WTC11 (cell line): ENCODE data around the gene AKT2. TPM values are rescaled to one million over a fixed set of nuclear protein-coding genes. Genes with fewer than 3 reads are reported as not detected.

Source experiments
- ATAC-seq: fragments of 200-7000 bp; cut with Tn5 transposase; 2 replicates; pipeline ENCODE4 v1.10.0; 2021; ENCODE audit warnings: mild to moderate bottlenecking, moderate library complexity
- CTCF ChIA-PET: fragments of 300-600 bp; sonication (Branson Sonifier 250); formaldehyde crosslinking; loops from one replicate; lab custom pipeline; 2021; ENCODE audit warnings: antibody characterized with exemption; lab: Charles Lee
- POLR2A ChIA-PET: fragments of 350-600 bp; sonication (Branson Sonifier 250); formaldehyde crosslinking; loops from one replicate; lab custom pipeline; 2021; ENCODE audit warnings: antibody characterized with exemption; lab: Charles Lee
- DNase-seq: peaks from one replicate; pipeline ENCODE4 v3.0.0; 2021; ENCODE audit warnings: low spot score
- H3K27ac Mint-ChIP-seq: 2 replicates; pipeline ENCODE4 v1.8.0; 2021; ENCODE audit warnings: mixed read lengths
- H3K27me3 Mint-ChIP-seq: 2 replicates; pipeline ENCODE4 v1.8.0; 2021; ENCODE audit warnings: low read depth, mild to moderate bottlenecking, moderate library complexity, mixed read lengths
- H3K36me3 Mint-ChIP-seq: 2 replicates; pipeline ENCODE4 v1.8.0; 2021; ENCODE audit warnings: mixed read lengths
- H3K4me1 Mint-ChIP-seq: 2 replicates; pipeline ENCODE4 v1.8.0; 2022; ENCODE audit warnings: mixed read lengths
- H3K4me3 Mint-ChIP-seq: 2 replicates; pipeline ENCODE4 v1.8.0; 2021; ENCODE audit warnings: mild to moderate bottlenecking, moderate library complexity, mixed read lengths
- H3K9me3 Mint-ChIP-seq: 2 replicates; pipeline ENCODE4 v1.8.0; 2021; ENCODE audit warnings: mixed read lengths
- CBFB ChIP-seq: sonication (generic); formaldehyde crosslinking; IDR thresholded peaks from 2 replicates; pipeline ENCODE4 v1.8.1; 2022; ENCODE audit warnings: mild to moderate bottlenecking, low read depth, missing genetic modification reagents
- E2F1 ChIP-seq: sonication (generic); formaldehyde crosslinking; IDR thresholded peaks from 2 replicates; pipeline ENCODE4 v1.8.0; 2022; ENCODE audit warnings: mild to moderate bottlenecking, missing genetic modification reagents
- E2F4 ChIP-seq: sonication (generic); formaldehyde crosslinking; IDR thresholded peaks from 2 replicates; pipeline ENCODE4 v1.8.1; 2022; ENCODE audit warnings: low read depth, mild to moderate bottlenecking, moderate library complexity, missing genetic modification reagents, borderline replicate concordance
- ELF4 ChIP-seq: sonication (generic); formaldehyde crosslinking; IDR thresholded peaks from 2 replicates; pipeline ENCODE4 v1.8.1; 2022; ENCODE audit warnings: low read depth, mild to moderate bottlenecking, moderate library complexity, missing genetic modification reagents
- ERG ChIP-seq: fragments of 250-450 bp; sonication (Bioruptor Pico); IDR thresholded peaks from 2 replicates; pipeline ENCODE4 v1.8.0; 2021; ENCODE audit warnings: mild to moderate bottlenecking
- ESRRA ChIP-seq: sonication (generic); formaldehyde crosslinking; IDR thresholded peaks from 2 replicates; pipeline ENCODE4 v1.8.1; 2022; ENCODE audit warnings: mild to moderate bottlenecking, missing genetic modification reagents, borderline replicate concordance
- GTF2I ChIP-seq: fragments of 250-450 bp; sonication (Bioruptor Pico); conservative IDR thresholded peaks from 2 replicates; pipeline ENCODE4 v1.4.0; 2021; ENCODE audit warnings: mild to moderate bottlenecking
- PRDM15 ChIP-seq: sonication (generic); formaldehyde crosslinking; IDR thresholded peaks from 2 replicates; pipeline ENCODE4 v1.8.0; 2022; ENCODE audit warnings: missing genetic modification reagents
- SOX15 ChIP-seq: fragments of 250-450 bp; sonication (Bioruptor Pico); IDR thresholded peaks from 2 replicates; pipeline ENCODE4 v1.9.0; 2021; ENCODE audit warnings: mild to moderate bottlenecking
- TEAD4 ChIP-seq: sonication (generic); formaldehyde crosslinking; IDR thresholded peaks from 2 replicates; pipeline ENCODE4 v1.8.0; 2022; ENCODE audit warnings: mild to moderate bottlenecking, missing genetic modification reagents
- ZNF121 ChIP-seq: sonication (generic); formaldehyde crosslinking; IDR thresholded peaks from 2 replicates; pipeline ENCODE4 v1.8.0; 2023; ENCODE audit warnings: missing genetic modification reagents
- ZSCAN18 ChIP-seq: fragments of 250-450 bp; sonication (Bioruptor Pico); IDR thresholded peaks from 2 replicates; pipeline ENCODE4 v2.1.2; 2022; ENCODE audit warnings: mild to moderate bottlenecking, moderate library complexity
- total RNA-seq: library from RNA; stranded (reverse); gene quantifications from 3 replicates; pipeline ENCODE4 v1.2.3, GENCODE V29; 2021

The AKT2 gene
- total RNA-seq, 1 experiment from 2014 or later: 156 TPM

- no peak for TF ChIP-seq ERG (CRISPR knock-in tag)
- no peak for TF ChIP-seq E2F1
- no peak for TF ChIP-seq E2F4 (CRISPR knock-in tag)
- no peak for TF ChIP-seq PRDM15
- no peak for TF ChIP-seq ZSCAN18 (CRISPR knock-in tag)
- no peak for TF ChIP-seq SOX15 (CRISPR knock-in tag)
- TF ChIP-seq ELF4 (CRISPR knock-in tag): no peak
- no peak for TF ChIP-seq TEAD4 (CRISPR knock-in tag)
- TF ChIP-seq CBFB (CRISPR knock-in tag): no peak
- TF ChIP-seq ZNF121 (CRISPR knock-in tag): no peak
Observed at GRCh38 chr19:40265055-40265762, 19.9 kb downstream of the AKT2 start (continued).

- ATAC-seq (peak; percentile 17; the same call in 1 of the 2 replicates), DNase-seq (no peak)
- POLR2A ChIA-PET: interaction anchor here (0.6 kb wide), 2 partner anchors 92 to 118 kb away, joined by 3 to 6 read pairs; no protein-coding TSS in a partner anchor
- Mint-ChIP-seq H3K36me3 (peaks cover 15% of the 10 kb centered on the region; the same call in 1 of the 2 replicates), H3K27ac (peak overlapping the region; percentile 49; the same call in 1 of the 2 replicates), H3K9me3 (no peaks in the 10 kb centered on the region), H3K4me3 (no peak overlapping the region), H3K27me3 (no peaks in the 10 kb centered on the region), H3K4me1 (peaks cover 18% of the 10 kb centered on the region)
- TF ChIP-seq GTF2I (CRISPR knock-in tag) (0 out of 2 replicates have a peak, but pooled peaks have one; percentile 30), ESRRA (CRISPR knock-in tag) (no peak)
- CTCF ChIA-PET: interaction anchor here (1.1 to 1.3 kb wide), 2 partner anchors 47 to 99 kb away, joined by 5 to 6 read pairs; partner anchors contain the start of gene TTC9B
Observed at GRCh38 chr19:40264314-40265054, 20.7 kb downstream of the AKT2 start.
